A673 (cell line): ENCODE results near the gene MYLK4.

Experiments used
- EZH2 ChIP-seq: fragments of 200-600 bp; sonication (generic); IDR thresholded peaks from 2 replicates; pipeline ENCODE4 v1.6.1; 2017; ENCODE audit warnings: borderline replicate concordance, low read depth, mild to moderate bottlenecking, mixed read lengths, antibody characterized with exemption, low read length; ENCODE audit not compliant: poor library complexity, severe bottlenecking
- TF ChIP-seq, protein P1 (sequence below): fragments of 300-800, 200-600 bp; sonication (generic); conservative IDR thresholded peaks from 2 replicates; pipeline ENCODE4 v1.5.1; 2017; ENCODE audit warnings: low read depth, mild to moderate bottlenecking, antibody characterized with exemption, low read length, moderate library complexity, mixed read lengths

DNA sequence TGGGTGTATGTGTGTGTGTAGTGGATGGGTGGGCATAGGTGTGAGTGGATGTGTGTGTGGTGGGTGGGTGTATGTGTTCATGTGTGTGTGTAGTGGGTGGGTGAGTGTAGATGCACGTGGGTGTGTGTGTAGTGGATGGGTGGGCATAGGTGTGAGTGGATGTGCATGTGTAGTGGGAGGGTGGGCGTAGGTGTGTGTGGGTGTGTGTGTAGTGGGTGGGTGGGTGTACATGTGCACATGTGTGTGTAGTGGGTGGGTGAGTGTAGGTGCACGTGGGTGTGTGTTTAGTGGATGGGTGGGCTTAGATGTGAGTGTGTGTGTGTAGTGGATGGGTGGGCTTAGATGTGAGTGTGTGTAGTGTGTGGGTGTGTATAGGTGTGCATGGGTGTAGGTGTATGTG, 104.4 kb downstream of the MYLK4 start:
- TF ChIP-seq, protein P1, sequence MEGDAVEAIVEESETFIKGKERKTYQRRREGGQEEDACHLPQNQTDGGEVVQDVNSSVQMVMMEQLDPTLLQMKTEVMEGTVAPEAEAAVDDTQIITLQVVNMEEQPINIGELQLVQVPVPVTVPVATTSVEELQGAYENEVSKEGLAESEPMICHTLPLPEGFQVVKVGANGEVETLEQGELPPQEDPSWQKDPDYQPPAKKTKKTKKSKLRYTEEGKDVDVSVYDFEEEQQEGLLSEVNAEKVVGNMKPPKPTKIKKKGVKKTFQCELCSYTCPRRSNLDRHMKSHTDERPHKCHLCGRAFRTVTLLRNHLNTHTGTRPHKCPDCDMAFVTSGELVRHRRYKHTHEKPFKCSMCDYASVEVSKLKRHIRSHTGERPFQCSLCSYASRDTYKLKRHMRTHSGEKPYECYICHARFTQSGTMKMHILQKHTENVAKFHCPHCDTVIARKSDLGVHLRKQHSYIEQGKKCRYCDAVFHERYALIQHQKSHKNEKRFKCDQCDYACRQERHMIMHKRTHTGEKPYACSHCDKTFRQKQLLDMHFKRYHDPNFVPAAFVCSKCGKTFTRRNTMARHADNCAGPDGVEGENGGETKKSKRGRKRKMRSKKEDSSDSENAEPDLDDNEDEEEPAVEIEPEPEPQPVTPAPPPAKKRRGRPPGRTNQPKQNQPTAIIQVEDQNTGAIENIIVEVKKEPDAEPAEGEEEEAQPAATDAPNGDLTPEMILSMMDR: no peak
- TF ChIP-seq EZH2: no peak
